ENCODE data around the gene TBC1D19.

Gene TBC1D19

GRCh38 chr4:26748811-26749210, 164.9 kb downstream of the TBC1D19 start:
- Histone ChIP-seq H3K4me2 (ENCODE audit: low read length) (peak overlapping the region; percentile 58), H3K4me3 (ENCODE audit: low read length) (peak overlapping the region; percentile 28), H3K27me3 (ENCODE audit: control insufficient read depth, low read length) (no peaks in the 10 kb centered on the region)

GRCh38 chr4:26749867-26750266, 166.0 kb downstream of the TBC1D19 start:
- Histone ChIP-seq H3K27me3 (ENCODE audit: control insufficient read depth, low read length) (no peaks in the 10 kb centered on the region), H3K9me2 (replicated peaks; ENCODE audit: control insufficient read depth, low read length) (no peaks in the 10 kb centered on the region), H3K9me3 (ENCODE audit: control insufficient read depth, insufficient read depth, low read length) (no peaks in the 10 kb centered on the region), H3F3A (ENCODE audit: control insufficient read depth, insufficient read depth) (no peaks in the 10 kb centered on the region), H3K4me1 (ENCODE audit: control insufficient read depth, low read length) (peaks cover 21% of the 10 kb centered on the region), H3K27ac (ENCODE audit: low read depth, low read length) (no peak overlapping the region), H3K36me3 (ENCODE audit: control insufficient read depth, low read length) (no peaks in the 10 kb centered on the region), H3K79me2 (ENCODE audit: control insufficient read depth, low read length) (no peaks in the 10 kb centered on the region), H3K4me2 (ENCODE audit: low read length) (no peak overlapping the region), H4K20me1 (ENCODE audit: control insufficient read depth, insufficient read depth, low read depth, low read length) (no peaks in the 10 kb centered on the region), H3K4me3 (ENCODE audit: low read length) (no peak overlapping the region)
- TF ChIP-seq CTCF (IDR thresholded peaks at IDR 0.05; ENCODE audit: low read depth, low read length, poor library complexity, severe bottlenecking) (no peak), EZH2phosphoT487 (IDR thresholded peaks at IDR 0.05; ENCODE audit: borderline replicate concordance, low read length) (no peak)

More at GRCh38 chr4:26748811-26749210, 164.9 kb downstream of the TBC1D19 start:
- TF ChIP-seq EZH2phosphoT487 (IDR thresholded peaks at IDR 0.05; ENCODE audit: borderline replicate concordance, low read length) (no peak), CTCF (IDR thresholded peaks at IDR 0.05; ENCODE audit: low read depth, low read length, poor library complexity, severe bottlenecking) (no peak)
- Histone ChIP-seq H3K9me3 (ENCODE audit: control insufficient read depth, insufficient read depth, low read length) (no peaks in the 10 kb centered on the region), H3K4me1 (ENCODE audit: control insufficient read depth, low read length) (peaks cover 16% of the 10 kb centered on the region), H4K20me1 (ENCODE audit: control insufficient read depth, insufficient read depth, low read depth, low read length) (no peaks in the 10 kb centered on the region), H3K79me2 (ENCODE audit: control insufficient read depth, low read length) (no peaks in the 10 kb centered on the region), H3K9me2 (replicated peaks; ENCODE audit: control insufficient read depth, low read length) (no peaks in the 10 kb centered on the region), H3K36me3 (ENCODE audit: control insufficient read depth, low read length) (no peaks in the 10 kb centered on the region), H3F3A (ENCODE audit: control insufficient read depth, insufficient read depth) (no peaks in the 10 kb centered on the region), H3K27ac (ENCODE audit: low read depth, low read length) (peak overlapping the region; percentile 12; the same call in 1 of the 2 replicates)

- Histone ChIP-seq H3K36me3 (ENCODE audit: control insufficient read depth, low read length) (no peaks in the 10 kb centered on the region), H3K4me1 (ENCODE audit: control insufficient read depth, low read length) (peaks cover 21% of the 10 kb centered on the region), H3K27me3 (ENCODE audit: control insufficient read depth, low read length) (no peaks in the 10 kb centered on the region), H3K9me2 (replicated peaks; ENCODE audit: control insufficient read depth, low read length) (no peaks in the 10 kb centered on the region), H3K4me2 (ENCODE audit: low read length) (no peak overlapping the region), H3K79me2 (ENCODE audit: control insufficient read depth, low read length) (no peaks in the 10 kb centered on the region), H3K27ac (ENCODE audit: low read depth, low read length) (no peak overlapping the region), H3F3A (ENCODE audit: control insufficient read depth, insufficient read depth) (no peaks in the 10 kb centered on the region), H3K9me3 (ENCODE audit: control insufficient read depth, insufficient read depth, low read length) (no peaks in the 10 kb centered on the region), H4K20me1 (ENCODE audit: control insufficient read depth, insufficient read depth, low read depth, low read length) (no peaks in the 10 kb centered on the region), H3K4me3 (ENCODE audit: low read length) (no peak overlapping the region)
- TF ChIP-seq EZH2phosphoT487 (IDR thresholded peaks at IDR 0.05; ENCODE audit: borderline replicate concordance, low read length) = no peak
- no peak for TF ChIP-seq CTCF (IDR thresholded peaks at IDR 0.05; ENCODE audit: low read depth, low read length, poor library complexity, severe bottlenecking)
Measured at GRCh38 chr4:26751004-26751403, 167.1 kb downstream of the TBC1D19 start.

All from DOHH2 (cell line).